ENCODE results near the gene COASY. TPM values are rescaled to one million over a fixed set of nuclear protein-coding genes. Genes with fewer than 3 reads are reported as not detected.

COASY gene
- total and polyA plus RNA-seq, 2 experiments from 2014 or later, result 60.1 to 72.1 TPM

GRCh38 chr17:42584880-42585279, 22.9 kb downstream of the COASY start:
- TF ChIP-seq CREB1 (CRISPR knock-in tag; IDR thresholded peaks at IDR 0.05; ENCODE audit: low read depth), result no peak
- TF ChIP-seq CTCF (conservative IDR thresholded peaks at IDR 0.05; ENCODE audit: low read depth in 2 of 2), result no peak
- no peak for TF ChIP-seq JUNB (IDR thresholded peaks at IDR 0.05; ENCODE audit: unreplicated experiment)
- TF ChIP-seq NANOG (IDR thresholded peaks at IDR 0.05; ENCODE audit: borderline replicate concordance), result no peak
- no peak for TF ChIP-seq ZNF114 (CRISPR knock-in tag; IDR thresholded peaks at IDR 0.05)
- no peak for TF ChIP-seq ZNF331 (CRISPR knock-in tag; IDR thresholded peaks at IDR 0.05; ENCODE audit: low read depth)
- no peak for TF ChIP-seq POLR2AphosphoS5 (IDR thresholded peaks at IDR 0.05; ENCODE audit: low read depth)
- TF ChIP-seq, protein P1, sequence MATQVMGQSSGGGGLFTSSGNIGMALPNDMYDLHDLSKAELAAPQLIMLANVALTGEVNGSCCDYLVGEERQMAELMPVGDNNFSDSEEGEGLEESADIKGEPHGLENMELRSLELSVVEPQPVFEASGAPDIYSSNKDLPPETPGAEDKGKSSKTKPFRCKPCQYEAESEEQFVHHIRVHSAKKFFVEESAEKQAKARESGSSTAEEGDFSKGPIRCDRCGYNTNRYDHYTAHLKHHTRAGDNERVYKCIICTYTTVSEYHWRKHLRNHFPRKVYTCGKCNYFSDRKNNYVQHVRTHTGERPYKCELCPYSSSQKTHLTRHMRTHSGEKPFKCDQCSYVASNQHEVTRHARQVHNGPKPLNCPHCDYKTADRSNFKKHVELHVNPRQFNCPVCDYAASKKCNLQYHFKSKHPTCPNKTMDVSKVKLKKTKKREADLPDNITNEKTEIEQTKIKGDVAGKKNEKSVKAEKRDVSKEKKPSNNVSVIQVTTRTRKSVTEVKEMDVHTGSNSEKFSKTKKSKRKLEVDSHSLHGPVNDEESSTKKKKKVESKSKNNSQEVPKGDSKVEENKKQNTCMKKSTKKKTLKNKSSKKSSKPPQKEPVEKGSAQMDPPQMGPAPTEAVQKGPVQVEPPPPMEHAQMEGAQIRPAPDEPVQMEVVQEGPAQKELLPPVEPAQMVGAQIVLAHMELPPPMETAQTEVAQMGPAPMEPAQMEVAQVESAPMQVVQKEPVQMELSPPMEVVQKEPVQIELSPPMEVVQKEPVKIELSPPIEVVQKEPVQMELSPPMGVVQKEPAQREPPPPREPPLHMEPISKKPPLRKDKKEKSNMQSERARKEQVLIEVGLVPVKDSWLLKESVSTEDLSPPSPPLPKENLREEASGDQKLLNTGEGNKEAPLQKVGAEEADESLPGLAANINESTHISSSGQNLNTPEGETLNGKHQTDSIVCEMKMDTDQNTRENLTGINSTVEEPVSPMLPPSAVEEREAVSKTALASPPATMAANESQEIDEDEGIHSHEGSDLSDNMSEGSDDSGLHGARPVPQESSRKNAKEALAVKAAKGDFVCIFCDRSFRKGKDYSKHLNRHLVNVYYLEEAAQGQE (IDR thresholded peaks at IDR 0.05; ENCODE audit: unreplicated experiment), result no peak
- no peak for TF ChIP-seq ZNF462 (CRISPR knock-in tag; IDR thresholded peaks at IDR 0.05)
- TF ChIP-seq EZH2 (IDR thresholded peaks at IDR 0.05; ENCODE audit: low read depth, unreplicated experiment), result no peak
- peaks cover 29% of the 10 kb centered on the region for H3K36me3 ChIP-seq (ENCODE audit: insufficient read depth)

More at GRCh38 chr17:42584880-42585279, 22.9 kb downstream of the COASY start:
- Histone ChIP-seq H3F3A (replicated peaks; ENCODE audit: low read depth) (peaks cover under 1% of the 10 kb centered on the region; the same call in 1 of the 2 replicates), H3K4me2 (no peak overlapping the region), H3K79me2 (replicated peaks; ENCODE audit: insufficient read depth) (no peaks in the 10 kb centered on the region), H4K20me1 (replicated peaks; ENCODE audit: insufficient read depth) (0 out of 2 replicates have a peak, but pooled peaks cover 4% of the 10 kb centered on the region), H3K9me2 (ENCODE audit: insufficient read depth) (no peaks in the 10 kb centered on the region), H3K4me1 (ENCODE audit: insufficient read depth) (no peaks in the 10 kb centered on the region), H3K27ac (ENCODE audit: low read depth) (no peak overlapping the region), H3K27me3 (ENCODE audit: insufficient read depth) (no peaks in the 10 kb centered on the region), H2AFZ (no peak overlapping the region), H3K4me3 (no peak overlapping the region)
- Mint-ChIP-seq H3K27me3 (ENCODE audit: insufficient read depth, low read depth, poor library complexity) (peaks cover 5% of the 10 kb centered on the region), H3K36me3 (ENCODE audit: low read depth) (peaks cover 62% of the 10 kb centered on the region), H3K4me1 (no peaks in the 10 kb centered on the region), H3K27ac (no peak overlapping the region), H3K4me3 (no peak overlapping the region), H3K9me3 (no peaks in the 10 kb centered on the region)
- ATAC-seq (no peak), DNase-seq (ENCODE audit: low spot score) (no peak)

Measured in GM23338 (cell line).